GM21529 (cell line): Measurements from ENCODE around the gene TSPAN11.

Experiments
- ATAC-seq: cut with Tn5 transposase; IDR thresholded peaks from one replicate; pipeline ENCODE4 v1.9.1; 2021; ENCODE audit not compliant: unreplicated experiment

TSPAN11 gene

DNA sequence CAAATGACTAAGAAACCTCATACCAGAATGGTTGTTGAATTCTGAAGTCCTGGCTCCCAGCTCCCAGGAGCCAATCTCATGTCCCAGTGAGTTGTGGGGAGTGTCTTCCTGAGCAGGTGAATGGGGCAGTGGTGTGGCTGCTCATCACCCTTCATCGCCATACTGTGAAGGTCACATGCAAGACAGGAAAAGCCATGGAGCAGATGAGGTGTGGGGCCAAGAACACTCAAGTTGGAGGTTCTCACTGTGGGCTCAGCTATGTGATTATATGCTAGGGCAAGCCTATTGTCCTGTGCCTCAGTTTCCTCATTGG is 16.6 kb upstream of the TSPAN11 start:
- no peak for ATAC-seq

DNA sequence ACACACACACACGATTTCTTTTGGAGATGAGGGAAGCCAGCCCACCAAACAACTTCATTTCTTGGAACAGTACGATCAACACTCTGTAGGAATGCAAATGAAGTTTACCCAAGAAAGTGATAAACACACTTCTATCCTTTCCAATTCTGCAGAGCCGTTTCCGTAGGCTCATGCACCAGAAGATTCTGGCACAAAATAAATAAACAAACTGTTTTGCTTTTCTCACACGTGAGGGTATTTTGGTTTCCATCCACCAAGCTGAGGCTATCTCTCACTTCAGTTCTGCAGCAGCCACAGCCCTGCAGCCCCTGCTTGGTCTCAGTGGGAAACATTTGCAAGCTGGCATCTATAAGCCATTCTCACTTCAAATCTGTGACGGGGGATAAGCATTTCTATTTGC is 15.3 kb upstream of the TSPAN11 start:
- ATAC-seq: no peak

DNA sequence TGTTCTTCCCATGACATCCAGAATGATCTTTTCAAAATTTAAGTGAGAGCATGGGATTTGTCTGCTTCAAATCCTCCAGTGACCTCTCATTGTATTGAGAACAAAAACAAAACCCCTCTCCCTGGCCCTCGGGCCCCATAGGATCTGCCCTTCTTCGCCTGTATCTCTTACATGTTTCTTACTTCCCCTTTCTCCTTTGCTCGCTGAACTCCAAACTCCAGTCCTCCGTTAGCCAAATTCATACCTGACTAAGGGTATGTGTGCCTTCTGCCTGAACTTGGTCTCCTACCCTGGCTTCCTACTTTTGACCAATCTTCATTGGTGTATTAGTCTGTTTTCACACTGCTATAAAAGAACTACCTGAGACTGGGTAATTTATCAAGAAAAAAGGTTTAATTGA is 13.2 kb upstream of the TSPAN11 start:
- ATAC-seq: peak; percentile 86

DNA sequence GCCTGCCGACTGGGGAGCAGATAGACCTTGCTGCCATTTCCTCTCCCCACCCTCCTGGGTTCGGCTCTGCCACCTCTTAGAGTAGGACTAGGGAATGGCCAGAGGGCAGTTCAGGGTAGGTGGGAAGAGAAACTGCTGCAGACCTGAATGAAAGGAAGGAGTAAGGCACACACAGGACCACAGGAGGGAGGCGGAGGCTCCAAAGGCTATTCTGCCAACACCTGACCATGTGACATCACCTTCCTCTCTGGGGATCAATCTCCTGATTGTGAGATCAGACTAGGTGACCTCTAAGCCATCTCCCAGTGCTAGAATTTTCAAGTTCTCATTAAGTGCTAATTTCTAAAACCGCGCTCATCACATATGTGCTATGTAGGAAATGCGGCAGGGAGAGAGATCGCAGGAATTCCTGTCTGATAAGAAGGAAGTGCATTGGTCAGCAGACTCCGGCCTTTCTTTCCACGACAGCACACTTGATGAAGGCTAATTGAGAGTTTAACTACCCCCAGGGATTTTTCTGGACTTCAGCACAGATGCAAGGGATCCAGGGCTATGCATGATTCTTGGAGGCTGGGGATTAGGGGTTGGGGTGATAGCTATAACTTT is 11.5 kb upstream of the TSPAN11 start:
- ATAC-seq: no peak

DNA sequence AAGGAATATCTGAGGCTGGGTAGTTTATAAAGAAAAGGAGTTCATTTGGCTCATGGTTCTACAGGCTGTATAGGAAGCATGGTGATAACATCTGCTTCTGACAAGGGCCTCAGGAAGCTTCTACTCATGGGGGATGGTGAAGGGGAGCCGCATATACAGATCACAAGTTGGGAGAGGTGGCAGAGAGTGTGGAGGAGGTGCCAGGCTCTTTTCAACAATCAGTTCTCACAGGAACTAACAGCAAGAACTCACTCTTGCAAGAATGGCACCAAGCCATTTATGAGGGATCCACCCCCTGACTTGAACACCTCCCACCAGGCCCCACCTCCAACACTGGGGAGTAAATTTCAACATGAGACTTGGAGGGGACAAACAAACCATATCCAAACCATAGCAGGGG is 3.5 kb upstream of the TSPAN11 start:
- ATAC-seq: no peak

DNA sequence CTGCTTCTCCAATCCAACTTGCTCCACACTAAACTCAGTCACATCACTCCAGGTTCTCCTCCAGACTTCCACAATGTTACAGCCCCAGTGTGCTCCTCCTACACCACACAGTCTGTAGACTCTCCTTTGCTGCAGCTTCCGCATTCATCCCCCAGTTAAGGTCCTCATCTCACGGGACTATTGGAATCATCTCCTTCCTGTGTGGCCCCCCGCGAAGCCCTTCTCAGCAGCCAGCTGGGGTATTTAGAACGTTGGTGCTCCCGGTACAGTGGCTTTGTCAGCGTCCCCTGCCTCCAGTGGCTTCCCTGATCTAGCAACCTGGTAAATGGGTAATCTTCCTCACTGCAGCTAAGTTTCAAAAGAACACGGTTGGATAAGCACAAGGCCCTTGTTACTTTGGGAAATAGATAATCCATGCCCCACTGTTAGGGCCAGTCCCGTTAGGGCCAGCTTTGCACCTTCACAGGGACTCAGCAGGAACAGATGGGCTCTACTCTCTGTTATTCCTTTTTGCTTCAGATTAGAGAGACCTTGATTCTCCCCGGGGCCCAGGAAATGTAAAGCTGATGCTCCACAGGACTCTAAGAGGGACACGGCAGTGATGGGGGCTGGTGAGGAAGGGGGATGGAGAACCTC is 823 bp upstream of the TSPAN11 start:
- ATAC-seq: no peak

DNA sequence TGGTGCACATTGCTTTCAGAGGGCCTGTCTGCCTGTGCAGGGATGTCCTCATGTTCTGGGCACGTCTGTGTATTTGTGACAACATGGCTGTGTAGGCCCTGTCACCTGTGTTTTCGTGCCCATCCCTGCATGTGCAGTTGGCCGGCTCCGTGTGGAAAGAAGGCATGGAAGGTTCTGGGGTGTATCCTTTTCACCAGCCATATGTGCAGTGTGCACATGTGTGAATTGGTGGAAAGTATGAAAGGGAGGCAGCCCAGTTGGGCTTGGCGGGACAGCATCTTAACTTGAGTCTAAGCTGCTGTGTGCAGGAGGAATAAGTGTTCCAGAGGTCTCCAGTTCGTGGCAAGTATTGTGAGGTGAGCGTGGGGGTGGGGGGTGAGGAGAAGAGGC is 669 bp downstream of the TSPAN11 start:
- no peak for ATAC-seq

DNA sequence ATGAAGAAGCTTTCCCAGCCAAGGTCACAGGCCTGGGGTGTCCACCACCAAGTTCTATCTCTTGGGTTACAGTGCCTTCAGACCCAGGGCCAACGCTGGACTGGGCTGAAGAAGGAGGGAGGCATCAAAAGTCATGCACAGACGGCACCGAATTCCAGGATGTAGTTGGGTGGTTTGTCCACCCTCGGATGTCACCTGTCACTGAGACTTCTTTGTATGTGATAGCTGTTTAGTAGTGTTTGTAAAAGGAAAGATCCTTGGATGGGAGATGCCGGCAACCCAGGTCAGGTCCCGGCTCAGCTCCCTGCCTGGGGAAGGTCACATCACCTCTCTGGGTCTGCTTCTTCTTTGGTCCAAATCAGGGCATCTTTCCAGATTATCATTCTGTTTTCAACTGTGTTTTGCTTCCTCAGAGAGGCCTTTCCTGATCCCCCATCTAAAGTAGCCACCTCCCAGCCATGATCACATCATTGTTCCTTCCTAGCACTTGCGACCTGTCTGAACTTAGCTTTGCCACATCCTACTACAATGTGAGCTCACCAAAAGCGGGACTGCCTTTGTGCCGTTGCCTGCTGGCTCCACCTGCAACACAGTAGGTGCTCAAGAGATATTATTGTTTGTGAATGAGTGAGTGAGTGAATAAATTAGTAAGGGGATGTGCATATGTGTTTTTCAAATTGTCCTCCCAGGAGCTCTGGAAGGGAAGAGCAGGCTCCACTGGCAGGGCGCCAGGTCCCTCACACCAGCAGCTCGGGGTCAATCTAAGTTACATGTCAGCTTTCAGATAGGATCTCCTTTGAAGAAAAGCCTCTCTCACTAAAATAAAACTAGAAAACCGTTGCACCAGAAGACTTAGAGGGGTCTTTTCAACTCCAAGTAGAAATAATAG is 2.1 kb downstream of the TSPAN11 start:
- no peak for ATAC-seq

DNA sequence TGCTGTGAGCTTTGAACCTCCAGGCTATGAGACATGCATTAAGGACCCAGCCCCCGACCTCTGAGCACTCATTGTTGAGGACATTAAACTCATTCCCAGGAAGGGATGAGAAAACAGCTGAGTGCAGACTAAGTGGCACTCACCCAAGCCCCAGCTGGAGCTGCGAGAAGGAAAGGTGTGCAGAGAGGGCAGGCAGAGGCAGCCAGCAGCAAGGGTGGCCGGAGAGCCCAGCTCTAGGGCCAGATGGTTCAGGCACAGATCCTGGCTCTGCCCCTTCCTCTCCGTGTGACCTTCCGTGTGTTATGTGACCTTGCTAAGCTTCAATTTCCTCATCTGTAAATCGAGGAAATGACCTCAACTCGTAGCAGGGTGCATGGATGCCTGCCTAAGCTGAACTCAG is 3.7 kb downstream of the TSPAN11 start:
- no peak for ATAC-seq

DNA sequence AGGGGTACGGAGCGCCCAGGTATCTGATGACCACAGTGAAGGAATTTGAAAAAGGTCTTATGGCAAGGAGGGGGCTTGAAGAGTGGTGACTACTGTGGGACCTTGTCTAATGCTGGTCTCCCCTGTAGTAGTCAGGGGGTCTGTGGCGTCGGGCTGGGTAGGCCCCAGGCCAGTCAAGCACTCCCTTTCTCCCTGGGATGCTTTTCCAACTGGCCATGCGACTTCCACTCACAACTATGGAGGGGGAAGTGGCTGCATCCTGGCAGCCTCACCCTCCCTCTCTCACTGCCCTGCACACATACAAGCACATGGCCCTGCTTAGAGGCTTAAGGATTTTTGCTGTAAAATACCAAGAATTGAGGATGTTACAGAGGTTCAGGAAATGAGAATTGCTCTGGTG is 4.1 kb downstream of the TSPAN11 start:
- ATAC-seq: no peak

DNA sequence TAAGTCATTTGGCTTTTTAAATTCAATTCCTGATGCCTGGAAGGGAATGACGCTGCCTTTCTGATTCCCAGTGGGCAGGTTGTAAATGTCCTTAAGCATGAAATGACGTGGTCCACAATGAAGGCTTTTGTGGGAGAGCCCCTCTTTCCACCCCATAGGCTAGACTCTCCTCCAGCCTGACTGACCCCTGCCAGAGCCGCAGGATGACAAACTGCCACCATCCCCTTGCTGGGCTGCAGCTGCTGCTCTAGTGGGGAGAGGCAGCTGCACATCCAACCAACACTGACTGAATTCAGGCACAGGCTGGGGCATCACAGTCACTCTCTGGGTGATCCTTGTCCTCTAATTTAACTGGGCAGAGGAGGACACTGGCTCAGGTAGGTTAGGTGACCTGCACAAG is 6.3 kb downstream of the TSPAN11 start:
- no peak for ATAC-seq

DNA sequence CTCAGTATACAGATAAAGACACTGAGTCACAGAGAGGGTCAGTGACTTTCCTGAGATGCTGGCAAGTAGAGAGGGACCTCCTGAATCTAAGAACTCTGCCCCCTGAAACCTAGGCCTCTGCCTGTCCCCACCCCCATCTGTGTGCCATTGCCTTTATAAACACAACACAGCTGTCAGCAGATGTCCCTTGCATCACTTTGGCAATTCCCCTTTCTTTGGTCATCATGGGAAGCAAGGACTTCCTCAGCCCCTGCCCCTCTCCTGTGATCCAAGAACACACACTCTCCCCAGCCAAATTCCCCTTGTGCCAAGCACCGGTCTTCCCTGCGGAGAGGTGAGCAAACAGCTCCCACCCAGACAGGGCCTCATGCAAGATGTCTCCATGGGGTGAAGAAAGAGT is 8.3 kb downstream of the TSPAN11 start:
- ATAC-seq: no peak

DNA sequence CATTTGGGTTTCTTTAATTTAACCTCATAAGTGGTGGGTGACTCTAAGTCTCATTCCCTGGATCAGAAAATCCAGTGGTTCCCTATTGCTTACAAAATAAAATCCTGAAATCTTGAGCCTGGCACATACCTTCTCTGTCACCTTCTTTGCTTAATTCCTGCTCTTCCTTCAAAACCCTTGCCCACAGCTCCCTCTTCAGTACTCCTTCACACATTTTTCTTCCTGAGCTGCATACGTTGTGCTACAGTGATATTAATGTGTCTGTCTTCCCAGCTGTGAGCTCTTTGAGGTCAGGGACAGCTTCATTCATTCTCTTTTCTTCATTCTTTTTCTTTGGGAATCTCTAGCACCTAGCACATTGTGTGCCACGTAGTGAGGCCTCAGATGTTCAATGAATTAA is 9.5 kb downstream of the TSPAN11 start:
- ATAC-seq: no peak

DNA sequence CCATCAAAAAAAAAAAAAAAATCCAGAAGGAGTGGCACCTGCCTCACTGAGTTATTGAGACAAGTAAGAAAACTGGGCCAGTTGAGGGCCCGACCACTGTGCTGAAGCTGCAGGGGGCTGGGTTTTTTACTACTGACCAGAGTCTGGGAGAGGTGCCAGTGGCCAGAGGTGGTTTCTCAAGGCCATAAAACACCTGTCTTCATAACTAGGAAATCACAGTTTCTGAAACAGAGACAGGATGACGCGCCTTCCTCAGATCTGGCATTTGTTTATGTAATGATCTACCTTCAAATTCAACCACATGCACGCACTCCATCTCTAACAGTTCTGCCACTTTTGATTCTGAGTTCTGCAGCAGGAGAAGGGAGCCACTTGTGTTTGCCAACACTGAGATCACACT is 12.7 kb downstream of the TSPAN11 start:
- no peak for ATAC-seq

DNA sequence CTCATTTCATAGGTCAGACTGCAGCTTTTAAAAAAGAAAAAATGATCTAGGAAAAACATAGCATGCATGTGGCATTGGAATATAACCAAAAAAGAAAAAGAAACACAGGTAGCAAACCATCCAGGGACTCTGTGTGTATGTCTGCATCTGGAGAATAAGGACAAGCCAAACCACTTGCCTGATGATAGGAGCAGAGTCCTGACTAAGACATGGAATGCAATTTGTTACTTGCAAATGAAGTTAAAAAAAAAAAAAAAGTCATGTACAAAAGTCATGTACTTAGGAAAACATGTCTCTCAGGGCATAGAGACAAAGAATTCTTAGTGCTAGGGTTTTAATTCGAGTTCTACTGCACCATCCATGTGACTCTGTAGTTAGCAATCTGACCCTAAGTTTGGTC is 15.9 kb downstream of the TSPAN11 start:
- ATAC-seq: no peak

DNA sequence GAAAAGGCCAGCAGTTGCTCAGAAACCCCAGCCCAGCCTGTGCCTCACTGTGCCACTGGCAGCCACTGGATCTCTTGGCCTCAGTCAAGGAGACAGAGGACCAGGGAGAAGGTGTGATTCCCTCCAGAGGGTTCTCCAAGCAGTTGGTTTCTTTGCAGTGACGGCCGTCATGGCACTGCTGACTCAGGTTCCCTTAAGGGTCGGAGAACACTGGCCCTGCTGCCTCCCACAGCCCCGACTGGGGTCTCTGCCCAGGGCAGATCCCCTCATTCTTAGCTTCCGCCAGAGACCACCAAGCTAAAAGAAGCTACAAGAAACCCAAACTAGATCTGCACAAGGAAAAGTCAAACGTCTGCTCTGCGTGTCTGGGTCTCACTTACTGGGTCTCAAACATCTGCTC is 16.4 kb downstream of the TSPAN11 start:
- ATAC-seq: no peak

DNA sequence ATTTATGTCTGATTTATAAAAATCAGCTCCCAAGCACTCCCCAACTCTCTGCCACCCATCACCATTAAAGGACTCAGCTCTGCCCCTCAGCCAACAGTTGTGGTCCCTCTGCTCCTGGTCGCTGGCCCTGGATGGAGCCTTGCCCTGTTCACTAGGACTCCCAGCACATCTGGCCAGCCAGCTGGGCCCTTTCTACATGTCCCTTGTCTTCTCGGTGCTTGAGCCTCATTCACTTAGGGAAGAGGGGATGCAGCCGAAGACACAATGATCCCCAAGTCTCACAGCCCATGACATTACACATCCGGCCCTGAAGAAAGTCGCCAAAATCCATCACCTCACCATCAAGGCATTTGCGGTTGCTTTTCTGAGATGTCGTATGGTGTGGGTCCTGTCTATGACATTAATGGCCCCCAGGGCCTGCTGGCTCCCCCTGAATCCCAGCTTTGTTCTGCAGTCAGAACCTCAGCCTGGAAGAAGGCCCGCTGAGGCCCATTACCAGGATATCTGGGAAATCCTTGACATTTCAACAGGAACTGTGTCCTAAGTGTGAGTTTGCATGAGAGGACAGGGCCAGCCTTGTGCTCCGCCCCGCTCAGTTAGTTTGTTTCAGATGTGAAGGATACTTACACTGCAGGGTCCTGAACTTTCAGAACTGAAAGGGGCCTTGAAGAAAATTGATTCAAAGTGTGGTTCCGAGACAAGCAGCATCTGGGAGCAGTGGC is 19.1 kb downstream of the TSPAN11 start:
- no peak for ATAC-seq

DNA sequence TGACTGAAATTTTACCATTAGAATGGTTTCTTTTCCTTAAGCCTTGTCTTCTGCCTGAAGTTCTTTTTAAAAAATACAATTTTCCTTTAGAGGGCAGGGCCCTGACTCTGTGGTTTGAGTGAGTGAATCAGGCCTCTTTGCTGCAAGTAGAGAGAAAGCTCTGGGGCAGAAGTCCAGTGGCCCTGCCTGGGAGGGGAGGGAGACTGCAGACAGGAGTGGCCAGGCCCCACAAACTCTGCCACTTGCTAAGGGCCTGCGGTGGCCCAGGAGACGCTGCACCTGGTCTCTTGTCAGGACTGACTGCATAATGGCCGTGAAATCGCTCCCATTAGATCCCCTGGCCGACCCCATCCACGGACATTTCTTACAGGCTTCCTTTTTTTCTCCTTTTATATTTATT is 25.5 kb downstream of the TSPAN11 start:
- ATAC-seq: no peak

DNA sequence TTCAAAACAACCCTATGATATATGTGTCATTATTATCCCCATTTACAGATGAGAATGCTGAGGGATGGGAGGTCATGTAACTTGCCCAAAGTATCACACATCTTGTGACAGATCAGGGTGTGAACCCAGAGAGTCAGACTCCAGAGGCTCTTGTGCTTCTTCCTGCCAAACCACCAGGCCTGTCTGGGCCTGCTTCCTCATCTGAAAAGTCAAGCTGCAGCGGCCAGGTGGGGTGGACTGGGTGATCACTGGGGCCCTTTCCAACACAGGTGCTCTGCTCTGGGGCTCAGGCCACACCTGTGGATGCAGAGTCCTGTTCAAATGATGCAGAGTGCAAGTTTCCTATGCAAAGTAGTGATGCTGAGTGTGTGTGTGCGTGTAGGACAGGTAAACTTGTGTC is 26.7 kb downstream of the TSPAN11 start:
- no peak for ATAC-seq

DNA sequence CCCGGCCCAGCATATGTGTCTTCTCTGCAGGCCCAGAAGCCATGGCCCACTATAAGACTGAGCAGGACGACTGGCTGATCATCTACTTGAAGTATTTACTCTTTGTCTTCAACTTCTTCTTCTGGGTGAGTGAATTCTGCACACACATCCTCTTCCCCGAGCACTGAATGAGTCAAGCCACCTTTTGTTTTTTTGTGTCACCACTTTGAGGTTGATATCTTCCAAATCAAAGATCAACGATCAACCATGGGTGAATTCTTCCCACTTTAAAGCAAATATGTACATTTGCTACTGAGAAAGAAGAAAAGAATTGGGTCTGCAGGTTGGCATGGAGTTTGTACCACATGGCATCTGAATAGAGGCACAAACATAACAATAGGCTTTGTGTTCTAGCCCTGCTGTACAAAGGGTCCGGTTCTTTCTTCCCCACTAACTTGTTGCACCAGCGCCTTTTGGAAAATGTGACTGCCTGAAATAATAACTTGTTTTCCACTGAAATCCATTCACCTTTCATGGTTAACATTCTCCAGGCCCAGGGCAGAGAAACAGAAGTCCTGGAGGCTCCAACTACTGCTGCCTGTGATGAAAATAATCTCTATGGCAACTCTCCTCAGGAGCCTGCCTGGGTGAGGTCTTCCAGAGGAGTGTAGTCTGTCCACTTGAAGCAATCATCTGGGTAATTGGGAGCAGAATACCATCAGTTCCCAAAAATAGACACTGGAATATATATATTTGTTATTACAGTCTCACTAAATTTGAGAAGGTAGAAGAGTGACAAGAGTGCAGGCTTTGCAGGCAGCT is 27.6 kb downstream of the TSPAN11 start:
- ATAC-seq: no peak

DNA sequence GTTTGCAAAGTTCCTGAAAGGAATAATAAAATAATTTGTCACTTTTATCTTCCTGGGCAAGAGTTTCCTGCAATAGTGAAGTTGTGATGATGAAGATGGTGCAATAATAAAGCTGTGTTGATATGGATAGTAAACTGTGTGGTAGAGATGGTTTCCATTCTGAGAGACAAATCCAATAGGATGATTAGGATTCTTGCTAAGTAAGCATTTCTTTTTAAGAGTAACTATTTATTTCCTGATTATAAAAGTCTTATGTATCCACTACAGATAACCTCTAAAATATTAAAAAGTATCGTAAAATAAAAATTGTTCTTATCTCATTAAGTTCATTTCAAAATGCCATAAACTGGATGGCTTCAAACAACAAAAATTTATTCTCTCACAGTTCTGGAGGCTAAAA is 28.7 kb downstream of the TSPAN11 start:
- no peak for ATAC-seq
